PC-3 (cell line): Measurements from ENCODE around the gene ASB18. TPM values are rescaled to one million over a fixed set of nuclear protein-coding genes. Genes with fewer than 3 reads are reported as not detected.

Source experiments
- ATAC-seq: fragments of 200-7000 bp; cut with Tn5 transposase; 2 replicates; pipeline ENCODE4 v1.9.1; 2020; ENCODE audit warnings: mild to moderate bottlenecking, moderate library complexity
- BruUV-seq: library from RNA; stranded (reverse); fragments of 400-500 nt; replicated peaks from 2 replicates; lab custom pipeline; 2021; lab: Mats Ljungman, UMichigan
- CTCF ChIA-PET: fragments of 300-600 bp; sonication (Branson Sonifier 250); formaldehyde crosslinking; loops from one replicate; lab custom pipeline; 2022; ENCODE audit warnings: antibody characterized with exemption; lab: Charles Lee
- POLR2A ChIA-PET: fragments of 300-600 bp; sonication (Branson Sonifier 250); formaldehyde crosslinking; loops from one replicate; lab custom pipeline; 2022; ENCODE audit warnings: antibody characterized with exemption; ENCODE audit not compliant: unreplicated experiment; lab: Charles Lee
- DNase-seq: peaks from one replicate; pipeline ENCODE4 v3.0.0-alpha.2; 2015
- H2AFZ ChIP-seq: fragments of 300-600 bp; sonication (generic); 2 replicates; pipeline ENCODE4 v1.6.0; 2016; ENCODE audit warnings: antibody characterized with exemption, low read length
- H3F3A ChIP-seq: fragments of 300-600 bp; sonication (generic); one replicate; pipeline ENCODE4 v1.6.0; 2017; ENCODE audit warnings: antibody characterized with exemption, low read length, control low read depth, mild to moderate bottlenecking; ENCODE audit not compliant: unreplicated experiment
- H3K27ac ChIP-seq: fragments of 300-600 bp; sonication (generic); 2 replicates; pipeline ENCODE4 v1.5.1; 2016; ENCODE audit warnings: mild to moderate bottlenecking, low read length
- H3K27me3 ChIP-seq: fragments of 300-600 bp; sonication (generic); 2 replicates; pipeline ENCODE4 v1.6.1; 2016; ENCODE audit warnings: low read length, mixed read lengths
- H3K36me3 ChIP-seq: fragments of 300-600 bp; sonication (generic); 2 replicates; pipeline ENCODE4 v1.6.1; 2016; ENCODE audit warnings: low read depth, mixed run types, low read length, mixed read lengths
- H3K4me1 ChIP-seq: fragments of 300-600 bp; sonication (generic); 2 replicates; pipeline ENCODE4 v1.5.1; 2016; ENCODE audit warnings: low read length; ENCODE audit not compliant: insufficient read depth
- H3K4me2 ChIP-seq: fragments of 300-600 bp; sonication (generic); 2 replicates; pipeline ENCODE4 v1.6.0; 2016; ENCODE audit warnings: low read length
- H3K4me3 ChIP-seq: fragments of 300-600 bp; sonication (generic); 2 replicates; pipeline ENCODE4 v1.5.1; 2016; ENCODE audit warnings: mild to moderate bottlenecking, low read length, mixed read lengths
- H3K79me2 ChIP-seq: fragments of 300-600 bp; sonication (generic); 2 replicates; pipeline ENCODE4 v1.6.1; 2017; ENCODE audit warnings: low read length, mixed read lengths
- H3K9ac ChIP-seq: fragments of 300-600 bp; sonication (generic); 2 replicates; pipeline ENCODE4 v1.6.0; 2016; ENCODE audit warnings: mild to moderate bottlenecking, low read length
- H3K9me2 ChIP-seq: fragments of 300-600 bp; sonication (generic); replicated peaks from 2 replicates; pipeline ENCODE4 v1.6.1; 2016; ENCODE audit warnings: mixed run types, low read length, mixed read lengths
- H3K9me3 ChIP-seq: fragments of 300-600 bp; sonication (generic); 2 replicates; pipeline ENCODE4 v1.6.1; 2016; ENCODE audit warnings: low read length, mixed read lengths
- H4K20me1 ChIP-seq: fragments of 300-600 bp; sonication (generic); 2 replicates; pipeline ENCODE4 v1.6.1; 2016; ENCODE audit warnings: low read length, mixed read lengths
- CTCF ChIP-seq: fragments of 300-600 bp; sonication (generic); conservative IDR thresholded peaks from 2 replicates; pipeline ENCODE4 v1.5.1; 2017; ENCODE audit warnings: antibody characterized with exemption, low read depth, mild to moderate bottlenecking, low read length
- EZH2 ChIP-seq: fragments of 300-600 bp; sonication (generic); IDR thresholded peaks from one replicate; pipeline ENCODE4 v1.6.1; 2017; ENCODE audit warnings: antibody characterized with exemption, mild to moderate bottlenecking, low read length; ENCODE audit not compliant: unreplicated experiment
- EZH2phosphoT487 ChIP-seq: fragments of 300-600 bp; sonication (generic); IDR thresholded peaks from 2 replicates; pipeline ENCODE4 v1.6.1; 2018; ENCODE audit warnings: mild to moderate bottlenecking, antibody characterized with exemption, low read length, borderline replicate concordance
- intact Hi-C: fragments of 100-400 bp; cut with micrococcal nuclease; formaldehyde crosslinking; loops from 2 replicates; pipeline ENCODE4 v1.9.0; 2023
- total RNA-seq: library from RNA; depleted of rRNA; stranded (reverse); fragments of >200 nt; gene quantifications from 2 replicates; pipeline ENCODE4 v1.2.3, GENCODE V29; 2014

The ASB18 gene
- total RNA-seq, 1 experiment from 2014 or later: 0.15 TPM

GRCh38 chr2:236157366-236157765 lies 106.8 kb downstream of the ASB18 start:
- H3K9ac ChIP-seq: no peak overlapping the region

DNA sequence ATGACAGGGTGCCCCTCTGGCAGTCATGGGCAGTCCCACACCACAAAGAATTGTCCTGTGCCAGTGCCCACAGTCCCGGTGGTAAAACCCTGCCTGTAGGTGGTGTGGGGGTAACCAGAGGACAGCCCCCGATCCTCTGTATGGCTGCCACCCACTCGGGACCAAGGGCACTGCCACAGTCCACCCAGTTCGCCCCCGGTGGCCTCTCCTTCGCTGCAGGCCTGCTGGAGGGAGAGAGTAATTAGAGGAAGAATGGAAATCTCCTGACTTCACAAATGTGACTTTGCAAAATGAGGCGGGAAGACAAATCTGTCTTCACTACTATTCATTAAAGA lies 107.4 kb downstream of the ASB18 start:
- Histone ChIP-seq H3K27me3 (no peaks in the 10 kb centered on the region), H2AFZ (no peak overlapping the region), H3K9ac (no peak overlapping the region), H3K4me2 (no peak overlapping the region), H3K79me2 (no peaks in the 10 kb centered on the region), H4K20me1 (no peaks in the 10 kb centered on the region), H3F3A (no peaks in the 10 kb centered on the region), H3K9me3 (no peaks in the 10 kb centered on the region), H3K36me3 (no peaks in the 10 kb centered on the region), H3K4me3 (no peak overlapping the region), H3K4me1 (no peaks in the 10 kb centered on the region), H3K27ac (no peak overlapping the region), H3K9me2 (no peaks in the 10 kb centered on the region)
- ChIA-PET POLR2A (no interaction called here), CTCF (interaction anchor here (0.6 kb wide), 1 partner anchor 50 kb away, joined by 3 read pairs; no protein-coding TSS in a partner anchor)
- TF ChIP-seq EZH2: no peak
- no peak for TF ChIP-seq CTCF
- no peak for TF ChIP-seq EZH2phosphoT487
- no TSS peak for BruUV-seq
- intact Hi-C loops: no loop called here
- DNase-seq: no peak
- ATAC-seq: no peak

More at GRCh38 chr2:236157366-236157765, 106.8 kb downstream of the ASB18 start:
- no peaks in the 10 kb centered on the region for H3K4me1 ChIP-seq
- DNase-seq (no peak), ATAC-seq (no peak)
- no TSS peak for BruUV-seq
- ChIA-PET POLR2A (no interaction called here), CTCF (interaction anchor here (0.6 kb wide), 1 partner anchor 51 kb away, joined by 3 read pairs; no protein-coding TSS in a partner anchor)
- TF ChIP-seq EZH2 (no peak), EZH2phosphoT487 (no peak), CTCF (no peak)
- H4K20me1 ChIP-seq: no peaks in the 10 kb centered on the region
- H3K4me2 ChIP-seq: no peak overlapping the region
- H3K36me3 ChIP-seq: no peaks in the 10 kb centered on the region
- no peak overlapping the region for H2AFZ ChIP-seq
- no peaks in the 10 kb centered on the region for H3K9me3 ChIP-seq
- H3K9me2 ChIP-seq: no peaks in the 10 kb centered on the region
- H3K27me3 ChIP-seq: no peaks in the 10 kb centered on the region
- H3F3A ChIP-seq: no peaks in the 10 kb centered on the region
- intact Hi-C loops: no loop called here
- no peak overlapping the region for H3K27ac ChIP-seq
- H3K79me2 ChIP-seq: no peaks in the 10 kb centered on the region
- H3K4me3 ChIP-seq: no peak overlapping the region

DNA sequence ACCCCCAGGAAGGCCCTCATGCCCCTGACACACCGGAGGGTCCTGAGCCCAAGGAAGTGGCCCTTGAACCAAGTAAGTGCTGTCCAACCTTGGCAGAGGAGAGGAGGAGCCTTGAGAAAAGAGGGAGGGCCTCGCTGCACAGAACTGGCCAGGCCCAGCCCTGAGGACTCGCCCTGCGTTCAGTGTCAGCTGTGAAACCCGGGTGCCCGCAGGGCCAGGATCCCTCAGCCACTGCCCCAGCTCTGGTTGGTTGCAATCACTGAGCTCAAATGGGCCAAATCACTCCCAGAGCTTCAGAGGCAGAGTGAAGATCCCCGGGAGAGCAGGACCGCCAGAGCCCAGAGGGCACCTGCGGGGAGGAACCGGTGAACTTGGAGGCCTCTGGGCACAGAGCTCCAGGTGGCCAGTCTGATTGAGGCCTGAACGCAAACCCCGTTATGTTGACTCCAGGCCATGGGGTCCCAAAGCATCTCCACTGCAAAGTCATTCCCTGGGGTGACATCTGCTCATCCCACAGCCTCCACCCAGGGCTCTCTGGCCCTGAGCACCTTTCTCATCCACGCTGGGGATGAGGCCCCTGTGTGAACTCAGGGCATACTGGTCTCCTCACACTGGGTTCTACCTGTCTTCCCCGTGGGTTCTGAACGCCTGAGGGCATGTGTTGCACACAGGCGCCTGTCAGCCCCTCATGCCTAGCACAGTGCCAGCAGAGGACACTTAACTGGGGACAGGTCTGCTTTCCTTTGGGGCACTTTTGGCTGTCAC lies 107.9 kb downstream of the ASB18 start:
- BruUV-seq: no TSS peak
- ATAC-seq: no peak

More for the DNA sequence above, 107.9 kb downstream of the ASB18 start:
- no peak overlapping the region for H3K9ac ChIP-seq
- no peak overlapping the region for H3K27ac ChIP-seq
- no peak overlapping the region for H2AFZ ChIP-seq
- intact Hi-C loops: no loop called here
- no peaks in the 10 kb centered on the region for H4K20me1 ChIP-seq
- H3K4me1 ChIP-seq: no peaks in the 10 kb centered on the region
- no peak overlapping the region for H3K4me2 ChIP-seq
- ChIA-PET CTCF (no interaction called here), POLR2A (no interaction called here)
- no peak overlapping the region for H3K4me3 ChIP-seq
- no peaks in the 10 kb centered on the region for H3K36me3 ChIP-seq
- no peak for TF ChIP-seq EZH2
- no peak for TF ChIP-seq EZH2phosphoT487
- TF ChIP-seq CTCF: no peak
- no peaks in the 10 kb centered on the region for H3K9me2 ChIP-seq
- H3K27me3 ChIP-seq: no peaks in the 10 kb centered on the region
- H3K79me2 ChIP-seq: no peaks in the 10 kb centered on the region
- no peaks in the 10 kb centered on the region for H3F3A ChIP-seq
- no peak for DNase-seq
- H3K9me3 ChIP-seq: no peaks in the 10 kb centered on the region
